HL-60 (cell line): ENCODE measurements around the gene NUMB.

Source experiments
- CTCF ChIP-seq: IDR thresholded peaks from one replicate; pipeline ENCODE4 v1.5.1; 2011; ENCODE audit warnings: low read length, control low read depth, inconsistent platforms; ENCODE audit not compliant: insufficient read depth
- GABPA ChIP-seq: IDR thresholded peaks from 2 replicates; pipeline ENCODE4 v1.6.1; 2012; ENCODE audit warnings: low read depth
- POLR2AphosphoS5 ChIP-seq: IDR thresholded peaks from 2 replicates; pipeline ENCODE4 v1.6.1; 2012; ENCODE audit warnings: low read depth

DNA sequence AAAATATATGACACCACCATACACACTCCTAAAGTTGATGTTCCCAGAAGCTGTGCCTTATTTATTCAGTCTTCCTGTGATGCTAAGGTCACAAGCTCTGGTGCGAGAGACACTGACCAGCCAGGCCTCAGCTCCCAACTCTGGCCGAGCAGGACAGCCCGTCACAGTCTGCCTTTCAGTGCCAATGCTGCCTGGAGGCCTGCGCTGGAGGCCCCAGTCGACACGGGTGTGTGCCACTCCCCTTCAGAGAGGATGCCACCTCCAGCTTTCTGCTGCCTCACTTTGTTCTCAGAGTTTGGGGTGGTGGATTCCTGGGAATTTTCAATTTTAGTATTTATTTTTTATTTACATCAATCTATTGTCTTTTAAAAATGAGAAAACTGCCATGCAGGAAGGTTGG is 228.3 kb downstream of the NUMB start:
- TF ChIP-seq CTCF: no peak
- no peak for TF ChIP-seq POLR2AphosphoS5
- no peak for TF ChIP-seq GABPA
